Thyroid gland (tissue), 4 donors: ENCODE data around the gene RPRM.

Source experiments
- CTCF ChIP-seq, 6 experiments: fragments of 200-600 bp in 3 of 6; fragments of 450-650 bp in 3 of 6; sonication (generic) in 3 of 6; IDR thresholded peaks; one replicate each; pipeline ENCODE4 v1.5.1; 2016 to 2019; ENCODE audit warnings: antibody characterized with exemption in 6 of 6, mild to moderate bottlenecking in 2 of 6, inconsistent platforms in 1 of 6, moderate library complexity in 1 of 6
- POLR2A ChIP-seq, 2 donors: fragments of 450-650 bp; IDR thresholded peaks; one replicate each; pipeline ENCODE4 v1.6.1; 2017; ENCODE audit warnings: antibody characterized with exemption in 2 of 2, mild to moderate bottlenecking in 2 of 2, moderate library complexity in 1 of 2

- TF ChIP-seq CTCF (IDR thresholded peaks at IDR 0.05) (no peak), POLR2A (IDR thresholded peaks at IDR 0.05) (no peak)
These were observed 27.0 kb downstream of the RPRM start for GRCh38 chr2:153451611-153452010.
